Activated effector memory CD4-positive, alpha-beta T cell treated with anti-CD3 and anti-CD28 coated beads, Interleukin-2, amount 50 U/mL, for 16 hours (primary cell): ENCODE results near the gene STAB2.

Source experiments
- DNase-seq: peaks from one replicate; pipeline ENCODE4 v3.0.0-alpha.2; 2020

Gene STAB2

DNA sequence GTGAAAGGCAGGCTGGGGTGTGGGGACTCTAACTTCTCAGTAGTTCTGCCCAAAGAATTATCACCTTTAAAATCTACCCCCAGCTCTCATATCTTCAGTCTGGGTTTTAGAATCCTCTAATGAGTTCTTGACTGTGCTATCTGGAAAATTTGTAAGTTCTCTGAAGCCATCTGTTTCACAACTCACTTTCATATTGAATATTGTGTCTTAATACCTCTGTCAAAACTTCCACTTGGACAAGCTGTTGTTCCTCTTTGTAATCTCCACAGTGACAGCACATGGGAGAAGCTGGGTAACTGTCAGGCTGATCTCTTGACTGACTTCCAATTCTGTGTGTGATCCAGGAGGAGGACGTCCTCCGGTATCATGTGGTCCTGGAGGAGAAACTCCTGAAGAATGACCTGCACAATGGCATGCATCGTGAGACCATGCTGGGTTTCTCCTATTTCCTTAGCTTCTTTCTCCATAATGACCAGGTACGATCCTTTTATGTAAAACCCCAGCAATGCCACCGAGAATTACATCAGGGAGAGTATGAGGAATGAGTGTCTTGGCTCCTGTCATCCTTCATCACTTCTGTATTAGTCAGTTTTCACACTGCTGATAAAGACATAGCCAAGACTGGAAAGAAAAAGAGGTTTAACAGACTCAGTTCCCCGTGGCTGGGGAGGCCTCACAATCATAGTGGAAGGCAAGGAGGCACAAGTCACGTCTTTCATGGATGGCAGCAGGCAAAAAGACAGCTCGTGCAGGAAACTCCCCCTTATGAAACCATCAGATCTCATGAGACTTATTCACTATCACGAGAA, 111.9 kb downstream of the STAB2 start:
- no peak for DNase-seq

DNA sequence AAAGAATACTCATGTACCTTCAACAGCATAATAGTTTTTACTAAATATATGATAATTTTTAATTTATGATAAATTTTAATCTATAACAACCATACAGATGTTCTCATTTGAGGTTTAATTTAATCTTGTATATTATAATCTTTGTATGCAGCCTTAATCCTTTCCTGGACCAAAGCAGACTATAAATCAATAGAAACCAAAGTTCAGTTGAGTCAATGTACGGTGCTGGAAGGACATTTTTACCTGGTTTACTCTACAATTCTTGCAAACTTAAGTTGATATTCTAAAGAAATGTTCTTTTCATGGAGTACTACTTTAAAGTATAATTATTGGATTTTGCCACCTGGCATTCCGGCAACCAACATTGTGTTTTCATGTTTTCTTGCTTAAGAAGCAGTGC, 118.0 kb downstream of the STAB2 start:
- no peak for DNase-seq

GRCh38 chr12:103705927-103706326, 118.9 kb downstream of the STAB2 start:
- no peak for DNase-seq

DNA sequence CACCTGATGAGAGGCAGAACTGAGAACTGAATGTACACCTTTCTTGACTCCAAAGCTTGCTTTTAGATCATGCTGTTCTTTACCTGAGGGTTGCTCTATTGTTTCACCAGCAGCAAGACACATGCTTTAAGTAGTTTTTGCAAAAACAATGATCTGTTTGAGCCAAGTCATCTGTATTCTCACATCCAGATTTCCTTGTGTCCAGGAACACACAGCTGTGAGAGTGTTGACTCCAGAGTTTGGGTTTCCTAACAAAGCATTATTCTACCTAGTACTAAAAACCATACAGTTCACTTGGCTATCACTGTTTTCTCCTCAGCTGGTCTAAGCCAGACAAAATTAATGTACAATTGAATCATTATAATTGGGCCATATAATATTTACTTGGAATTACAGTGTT, 120.4 kb downstream of the STAB2 start:
- DNase-seq = no peak

DNA sequence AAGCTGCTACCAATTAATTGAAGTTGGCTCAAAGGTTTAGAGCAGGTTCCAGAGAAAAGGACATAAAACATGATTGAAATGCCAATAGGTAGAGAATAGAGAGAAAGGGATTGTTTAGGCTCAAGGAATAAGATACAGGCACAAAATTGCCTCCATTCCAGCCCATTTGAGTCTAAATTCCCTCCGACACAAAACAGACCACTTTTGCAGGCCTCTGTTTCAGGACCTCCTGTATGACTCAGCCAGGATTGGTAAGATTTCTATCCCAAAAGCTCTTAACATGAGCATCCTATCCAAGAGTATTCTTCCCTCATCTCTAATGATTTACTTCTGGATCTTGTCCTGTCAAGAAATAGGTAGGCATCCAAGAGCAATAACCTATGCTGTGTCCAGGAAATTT, 123.5 kb downstream of the STAB2 start:
- no peak for DNase-seq

GRCh38 chr12:103712216-103712615, 125.1 kb downstream of the STAB2 start:
- DNase-seq = no peak

DNA sequence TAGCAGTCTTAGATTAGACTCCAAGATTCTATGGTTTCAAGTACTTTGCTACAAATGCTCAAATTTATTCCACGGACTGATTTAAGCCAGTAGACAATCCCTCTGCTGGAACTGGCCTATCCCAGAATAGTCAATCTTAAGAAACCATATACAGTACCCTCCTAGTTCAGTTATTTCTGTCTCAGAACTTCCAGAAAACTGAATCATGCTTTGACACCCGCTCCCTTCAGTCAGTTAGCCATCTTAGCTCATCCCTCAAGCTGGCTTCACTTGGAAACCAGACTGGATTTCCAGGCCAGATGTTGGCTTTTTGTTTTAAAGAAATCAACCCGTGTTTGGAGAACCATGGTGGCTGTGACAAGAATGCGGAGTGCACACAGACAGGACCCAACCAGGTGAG, 128.4 kb downstream of the STAB2 start:
- DNase-seq = no peak

DNA sequence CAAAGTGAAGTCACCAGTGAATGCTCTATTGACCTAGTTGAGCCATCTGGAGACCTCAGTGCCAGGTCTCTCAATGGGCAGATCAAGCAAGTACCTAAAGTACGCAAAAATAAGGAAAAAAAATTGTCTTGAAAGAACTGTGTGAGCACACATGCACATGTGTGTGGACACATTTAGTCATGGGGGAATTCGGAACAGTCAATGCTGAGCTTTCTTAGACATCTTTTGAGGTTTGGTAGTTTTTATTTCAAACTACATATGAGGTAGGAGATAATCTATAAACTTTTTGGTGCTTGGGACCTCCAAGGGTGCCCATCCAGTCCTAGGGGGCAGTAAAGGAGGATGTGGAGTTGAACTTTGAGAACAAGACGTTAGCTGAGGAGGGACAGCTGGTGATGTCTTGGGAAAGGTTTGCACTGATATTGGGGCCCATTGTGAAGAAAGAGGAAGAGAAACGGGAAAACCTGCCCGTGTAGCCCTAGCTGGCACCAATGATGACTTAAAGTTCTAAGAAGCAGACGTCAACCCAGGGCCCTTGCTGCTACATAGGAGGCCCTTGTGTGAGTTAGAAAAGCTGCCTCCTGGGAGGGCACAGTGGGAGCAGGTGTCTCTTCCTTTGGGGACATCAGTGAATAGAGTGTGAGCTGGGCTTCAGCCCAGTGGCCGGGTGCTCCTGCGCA, 129.6 kb downstream of the STAB2 start:
- DNase-seq = no peak

GRCh38 chr12:103725398-103725797, 138.3 kb downstream of the STAB2 start:
- no peak for DNase-seq

DNA sequence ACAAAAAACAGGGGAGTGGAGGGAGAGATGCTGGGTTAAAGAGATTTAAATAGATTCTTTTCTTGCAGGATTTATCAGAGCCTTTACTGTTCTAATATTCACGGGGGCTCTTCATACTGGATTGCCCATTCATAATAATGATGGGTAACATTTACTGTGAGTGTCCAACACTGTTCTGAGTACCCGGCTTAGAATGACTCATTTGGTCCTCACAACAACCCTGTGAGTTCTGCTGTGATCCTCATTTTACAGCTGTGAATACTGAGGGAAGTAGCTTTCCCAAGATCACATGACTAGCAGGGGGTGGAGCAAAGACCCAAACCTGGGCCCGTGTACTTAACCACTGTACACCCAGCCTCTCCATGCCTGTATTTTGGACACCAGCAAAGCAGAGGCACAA, 140.6 kb downstream of the STAB2 start:
- no peak for DNase-seq

DNA sequence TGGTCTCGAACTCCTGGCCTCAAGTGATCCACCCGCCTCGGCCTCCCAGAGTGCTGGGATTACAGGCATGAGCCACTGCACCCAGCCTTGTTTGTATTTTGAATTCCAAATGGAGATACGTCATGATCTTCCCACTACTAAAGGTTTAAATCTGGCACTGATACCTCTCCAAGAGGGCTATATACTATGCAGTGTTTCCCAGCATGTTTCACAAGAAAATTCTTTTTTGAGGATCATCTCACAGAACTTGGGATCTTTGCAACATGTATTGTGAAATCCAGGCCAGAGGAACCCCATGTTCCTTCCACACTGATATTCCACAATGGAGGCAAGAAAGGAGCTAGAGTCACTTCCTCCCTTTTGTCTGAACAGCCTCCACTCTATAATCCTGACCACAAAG, 141.2 kb downstream of the STAB2 start:
- no peak for DNase-seq

DNA sequence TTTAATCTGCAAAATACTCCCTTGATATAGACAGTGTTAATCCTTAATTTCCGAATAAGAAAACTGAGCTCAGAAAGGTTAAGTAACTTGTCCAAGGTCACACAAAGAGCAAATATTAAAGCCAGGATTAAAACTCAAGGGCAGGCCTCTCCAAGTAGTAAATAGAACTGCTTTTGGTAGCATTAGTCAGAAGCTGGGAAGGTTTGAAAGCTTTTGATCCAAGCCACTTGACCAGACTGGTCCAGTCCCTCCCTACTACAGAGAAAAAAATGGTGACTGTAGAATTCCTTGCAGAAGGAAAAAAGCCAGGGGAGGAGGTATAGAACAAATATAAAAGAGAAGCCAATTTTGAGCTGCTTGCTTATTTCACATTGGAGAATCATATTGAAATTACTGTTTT, 142.4 kb downstream of the STAB2 start:
- no peak for DNase-seq

DNA sequence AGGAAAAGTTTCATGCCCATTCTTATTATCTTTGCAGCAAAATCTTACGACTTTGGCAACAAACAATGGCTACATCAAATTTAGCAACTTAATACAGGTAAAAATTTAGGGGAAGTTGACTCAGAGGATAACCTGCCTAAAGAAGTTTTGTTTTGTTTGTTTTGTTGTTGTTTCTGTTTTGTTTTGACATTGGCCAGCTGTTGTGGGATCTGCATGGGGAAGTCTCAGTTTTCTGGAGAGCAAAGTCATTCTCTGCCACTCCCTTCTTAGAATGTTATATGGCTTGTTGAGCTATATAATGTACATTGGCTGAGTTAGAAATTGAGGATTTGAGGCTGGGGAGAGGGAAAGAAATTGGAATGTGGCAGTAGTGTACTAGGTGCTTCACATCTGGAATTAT, 144.5 kb downstream of the STAB2 start:
- DNase-seq = no peak

GRCh38 chr12:103734863-103735262, 147.8 kb downstream of the STAB2 start:
- no peak for DNase-seq

GRCh38 chr12:103735291-103735690, 148.2 kb downstream of the STAB2 start:
- DNase-seq = no peak

DNA sequence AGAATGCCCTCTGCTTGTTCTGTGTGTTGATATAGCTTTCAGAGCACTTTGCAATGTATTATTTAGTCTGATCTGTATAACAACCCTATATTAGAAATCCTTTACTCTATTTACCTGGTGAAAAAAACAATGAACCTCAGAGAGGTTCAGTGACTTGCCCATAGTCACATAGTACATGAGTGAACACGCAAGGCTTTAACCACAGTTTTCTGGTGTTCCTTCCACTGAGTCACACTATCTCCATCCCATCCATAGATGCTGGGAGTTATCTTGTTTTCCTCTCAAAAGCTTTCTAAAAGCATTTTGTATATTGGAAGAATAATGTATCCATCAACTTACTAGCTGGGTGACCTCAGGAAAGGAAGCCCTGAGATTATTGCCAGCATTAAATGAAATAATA, 149.5 kb downstream of the STAB2 start:
- no peak for DNase-seq

DNA sequence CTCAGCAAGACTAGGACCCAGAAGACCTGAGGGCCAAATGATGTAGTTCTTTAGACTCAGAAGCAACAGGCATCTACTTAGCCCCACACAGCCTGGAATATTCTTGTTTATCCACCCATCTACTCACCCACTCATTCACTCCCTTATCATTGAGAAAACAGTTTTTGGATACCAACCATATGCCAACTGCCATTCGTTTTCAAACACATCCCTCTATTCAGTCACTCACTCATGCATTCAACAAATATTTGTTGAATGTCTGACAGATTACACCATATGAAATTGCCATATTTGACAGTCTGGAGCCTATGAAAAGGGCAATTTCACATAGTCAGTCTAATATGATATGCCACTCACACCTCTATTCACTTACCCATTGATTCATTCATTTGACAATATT, 150.8 kb downstream of the STAB2 start:
- no peak for DNase-seq

- no peak for DNase-seq
These were observed 155.4 kb downstream of the STAB2 start for GRCh38 chr12:103742349-103742932.

DNA sequence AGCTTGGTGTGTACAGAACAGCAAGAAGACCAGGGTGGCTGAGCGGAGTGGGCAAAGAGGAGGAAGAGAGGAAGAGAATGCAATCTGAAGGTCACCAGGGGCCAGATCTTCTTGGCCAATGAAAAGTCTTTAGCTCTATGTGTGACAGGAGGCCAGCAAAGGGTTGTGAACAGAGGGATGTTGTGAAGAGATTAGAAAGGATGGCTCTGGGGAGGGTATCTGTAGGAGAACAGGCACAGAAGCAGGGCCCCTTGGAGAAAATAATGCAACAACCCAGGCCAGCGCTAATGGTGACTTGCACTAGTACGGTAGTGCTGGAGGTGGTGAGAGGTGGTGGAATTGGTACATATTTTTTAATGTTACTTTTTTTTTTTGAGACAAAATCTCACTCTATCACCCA, 156.7 kb downstream of the STAB2 start:
- DNase-seq = no peak

- no peak for DNase-seq
These were observed 158.9 kb downstream of the STAB2 start for GRCh38 chr12:103745962-103746361.

DNA sequence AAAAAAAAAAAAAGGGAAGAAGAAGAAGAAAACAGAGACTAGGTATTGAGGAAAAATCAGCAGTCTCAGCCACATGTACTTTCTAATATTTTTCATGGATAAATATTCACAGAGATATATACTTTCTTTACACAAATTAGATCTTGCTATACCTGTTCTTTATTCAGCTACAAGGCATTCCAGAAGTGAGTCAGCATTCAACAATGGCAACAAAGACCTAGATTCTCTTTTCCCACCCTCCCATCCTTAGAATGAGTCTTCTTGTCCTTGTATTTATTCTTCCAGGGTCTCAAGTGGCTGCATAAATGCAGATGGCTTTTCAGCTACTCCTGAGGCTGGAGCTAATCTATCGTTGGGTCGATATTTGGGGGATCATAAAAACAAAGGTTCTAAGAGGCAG, 160.9 kb downstream of the STAB2 start:
- no peak for DNase-seq

DNA sequence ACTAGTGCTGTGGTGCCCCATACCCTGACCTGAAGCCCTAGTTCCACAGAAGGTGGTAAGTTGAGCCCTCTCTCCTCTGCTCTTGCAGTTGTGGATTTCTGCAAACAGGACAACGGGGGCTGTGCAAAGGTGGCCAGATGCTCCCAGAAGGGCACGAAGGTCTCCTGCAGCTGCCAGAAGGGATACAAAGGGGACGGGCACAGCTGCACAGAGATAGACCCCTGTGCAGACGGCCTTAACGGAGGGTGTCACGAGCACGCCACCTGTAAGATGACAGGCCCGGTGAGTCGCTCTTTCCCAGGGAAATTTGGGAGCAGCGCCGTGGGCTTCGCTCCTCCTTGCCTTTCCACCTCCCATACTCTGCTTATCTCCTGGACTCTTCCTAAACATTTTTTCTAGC, 161.8 kb downstream of the STAB2 start:
- DNase-seq = no peak

- no peak for DNase-seq
These were observed 164.1 kb downstream of the STAB2 start for GRCh38 chr12:103751171-103751570.

DNA sequence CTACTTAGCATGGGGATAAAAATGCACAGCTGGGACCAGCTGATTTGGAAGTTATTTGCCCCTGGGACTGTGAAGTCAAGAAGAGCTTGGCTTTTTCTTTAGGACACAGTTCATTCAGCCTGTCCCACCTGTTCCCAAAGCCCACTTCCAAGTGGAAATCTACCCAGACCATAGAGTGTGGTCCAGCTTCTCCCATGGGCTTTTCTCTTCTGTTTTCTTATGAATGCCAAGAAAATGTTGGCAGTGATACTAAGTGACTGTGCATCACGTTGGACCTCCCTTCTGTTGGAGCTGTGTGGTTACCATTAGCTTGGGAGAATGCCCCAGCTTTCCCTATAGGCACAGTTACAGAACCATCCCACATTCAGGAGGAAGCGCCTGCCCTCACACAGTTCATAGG, 164.5 kb downstream of the STAB2 start:
- no peak for DNase-seq
